ENCODE measurements around the gene ZNF70.

Gene ZNF70

DNA sequence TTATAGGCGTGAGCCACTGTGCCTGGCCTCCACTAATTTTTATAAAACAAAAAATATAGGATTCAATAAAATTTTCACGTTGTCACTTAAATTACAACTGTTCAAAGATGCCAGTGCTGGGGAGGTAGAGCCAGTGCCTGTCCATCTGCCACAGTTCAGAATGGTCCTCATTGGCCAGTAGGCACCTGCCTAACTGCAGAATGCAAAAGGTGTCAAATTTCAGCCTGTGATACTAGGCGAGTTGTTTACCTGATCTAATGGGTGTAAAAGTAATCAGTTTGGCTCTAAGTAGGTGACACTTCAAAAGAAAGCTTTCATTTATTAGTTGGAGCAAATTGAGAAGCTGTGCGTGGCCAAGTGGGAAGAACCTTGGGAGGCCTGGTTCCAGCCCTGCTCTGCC, 38.2 kb upstream of the ZNF70 start:
- H3K4me3 ChIP-seq = no peak overlapping the region
- DNase-seq (ENCODE audit: low spot score) = peak; percentile 41
- TF ChIP-seq, protein P1, sequence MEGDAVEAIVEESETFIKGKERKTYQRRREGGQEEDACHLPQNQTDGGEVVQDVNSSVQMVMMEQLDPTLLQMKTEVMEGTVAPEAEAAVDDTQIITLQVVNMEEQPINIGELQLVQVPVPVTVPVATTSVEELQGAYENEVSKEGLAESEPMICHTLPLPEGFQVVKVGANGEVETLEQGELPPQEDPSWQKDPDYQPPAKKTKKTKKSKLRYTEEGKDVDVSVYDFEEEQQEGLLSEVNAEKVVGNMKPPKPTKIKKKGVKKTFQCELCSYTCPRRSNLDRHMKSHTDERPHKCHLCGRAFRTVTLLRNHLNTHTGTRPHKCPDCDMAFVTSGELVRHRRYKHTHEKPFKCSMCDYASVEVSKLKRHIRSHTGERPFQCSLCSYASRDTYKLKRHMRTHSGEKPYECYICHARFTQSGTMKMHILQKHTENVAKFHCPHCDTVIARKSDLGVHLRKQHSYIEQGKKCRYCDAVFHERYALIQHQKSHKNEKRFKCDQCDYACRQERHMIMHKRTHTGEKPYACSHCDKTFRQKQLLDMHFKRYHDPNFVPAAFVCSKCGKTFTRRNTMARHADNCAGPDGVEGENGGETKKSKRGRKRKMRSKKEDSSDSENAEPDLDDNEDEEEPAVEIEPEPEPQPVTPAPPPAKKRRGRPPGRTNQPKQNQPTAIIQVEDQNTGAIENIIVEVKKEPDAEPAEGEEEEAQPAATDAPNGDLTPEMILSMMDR (IDR thresholded peaks at IDR 0.05) = no peak
- no peak overlapping the region for H3K27ac ChIP-seq

DNA sequence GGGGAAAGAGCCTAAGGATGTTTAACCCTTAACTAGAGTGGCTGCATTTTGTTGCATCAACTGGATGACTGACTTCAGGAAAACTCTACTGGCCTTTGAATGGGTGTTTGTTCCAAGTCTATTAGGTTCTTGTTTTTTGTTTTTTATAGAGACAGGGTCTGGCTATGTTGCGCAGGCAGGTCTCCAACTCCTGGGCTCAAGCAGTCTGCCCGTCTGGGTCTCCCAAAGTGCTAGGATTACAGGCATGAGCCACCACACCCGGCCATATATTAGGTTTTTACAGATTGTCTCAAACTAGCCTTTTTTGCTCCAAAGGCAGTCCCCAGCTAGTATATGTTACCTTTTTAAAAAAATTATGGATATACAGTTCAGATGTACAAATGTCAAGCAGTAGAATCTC, 37.0 kb upstream of the ZNF70 start:
- peak overlapping the region; percentile 96 for H3K4me3 ChIP-seq
- H3K27ac ChIP-seq = peak overlapping the region in 1 of 2 donors; percentile 100
- peak; percentile 68 for DNase-seq (ENCODE audit: low spot score)
- TF ChIP-seq, protein P1 (IDR thresholded peaks at IDR 0.05) = no peak

DNA sequence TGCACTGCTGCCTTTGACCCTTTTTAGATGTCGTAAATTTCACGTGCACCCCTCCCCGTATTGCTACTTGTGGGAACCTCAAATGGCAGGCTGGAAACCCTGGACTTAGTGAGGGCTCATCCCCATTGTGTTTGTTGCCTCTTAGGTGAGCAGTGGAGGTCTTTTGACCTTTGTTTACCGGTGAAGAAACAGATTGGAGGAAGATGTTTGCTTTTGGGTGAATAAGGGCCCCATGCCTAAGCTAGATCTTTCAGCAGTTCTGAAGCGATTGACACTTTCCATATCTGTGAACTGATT, 36.6 kb upstream of the ZNF70 start:
- Histone ChIP-seq H3K27ac (peak overlapping the region; percentile 98 to 100), H3K4me3 (peak overlapping the region; percentile 96)
- DNase-seq (ENCODE audit: low spot score) = no peak
- TF ChIP-seq, protein P1 (IDR thresholded peaks at IDR 0.05) = no peak

DNA sequence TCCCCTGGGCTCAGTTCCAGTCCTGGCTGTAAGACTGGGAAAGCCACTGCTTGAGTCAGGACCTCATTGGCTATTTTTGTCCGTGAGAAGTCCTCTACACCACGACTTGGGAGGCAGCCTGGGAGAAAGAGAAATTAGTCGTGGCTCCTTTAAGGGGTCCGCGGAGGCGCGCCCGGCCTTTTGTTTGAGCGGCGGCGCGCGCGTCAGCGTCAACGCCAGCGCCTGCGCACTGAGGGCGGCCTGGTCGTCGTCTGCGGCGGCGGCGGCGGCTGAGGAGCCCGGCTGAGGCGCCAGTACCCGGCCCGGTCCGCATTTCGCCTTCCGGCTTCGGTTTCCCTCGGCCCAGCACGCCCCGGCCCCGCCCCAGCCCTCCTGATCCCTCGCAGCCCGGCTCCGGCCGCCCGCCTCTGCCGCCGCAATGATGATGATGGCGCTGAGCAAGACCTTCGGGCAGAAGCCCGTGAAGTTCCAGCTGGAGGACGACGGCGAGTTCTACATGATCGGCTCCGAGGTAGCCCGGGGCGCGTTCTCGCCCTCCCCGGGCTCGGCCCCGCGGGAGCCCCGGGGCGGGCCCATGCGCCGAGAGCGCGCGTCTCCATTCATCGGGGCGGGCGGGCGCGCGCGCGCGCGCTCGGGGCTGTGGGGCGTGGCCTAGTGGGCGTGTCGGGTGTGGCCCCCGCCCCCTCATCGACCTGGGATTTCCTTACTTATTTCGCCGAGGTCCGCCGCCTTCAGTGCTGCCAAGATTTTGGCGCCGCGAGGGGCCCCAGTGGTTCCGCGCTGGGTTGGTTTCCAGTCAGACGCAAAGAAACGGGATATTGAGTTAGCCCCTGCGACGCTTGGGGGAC, 36.1 kb upstream of the ZNF70 start, which contains the start of gene SMARCB1:
Gene SMARCB1 (plus strand): TSS at position 215 of the 848 bp plus-strand sequence. CDS start 204 bp downstream, at position 419.
- TF ChIP-seq, protein P1 (IDR thresholded peaks at IDR 0.05) = no peak
- Histone ChIP-seq H3K4me3 (peak within 1 kb of the TSS; percentile 96), H3K27ac (peak within 1 kb of the TSS; percentile 98 to 100)
- DNase-seq (ENCODE audit: low spot score) = peak; percentile 94

DNA sequence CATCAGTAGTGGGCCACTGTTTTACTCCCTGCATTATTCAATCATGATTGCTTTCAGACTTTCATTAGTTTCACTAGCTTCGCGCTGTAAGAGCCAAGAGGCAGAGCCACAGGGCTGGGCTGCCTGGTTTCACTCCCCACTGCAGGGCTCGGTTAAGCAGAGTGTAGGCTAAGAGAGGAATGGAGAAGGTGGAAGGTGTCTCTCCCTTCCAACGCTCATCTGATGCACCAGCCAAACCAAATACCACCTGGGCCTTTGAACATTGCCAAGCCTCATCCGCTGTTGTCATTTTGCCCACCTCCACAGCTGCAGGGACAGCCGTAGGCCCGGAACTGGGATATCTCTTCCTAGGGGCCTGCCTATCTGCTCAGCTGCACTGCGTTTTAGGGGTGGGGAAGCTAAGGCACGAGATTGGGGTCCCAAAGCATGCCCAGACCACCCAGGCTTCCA, 35.4 kb upstream of the ZNF70 start:
- H3K4me3 ChIP-seq = peak overlapping the region; percentile 96
- no peak for DNase-seq (ENCODE audit: low spot score)
- peak overlapping the region; percentile 98 to 100 for H3K27ac ChIP-seq
- TF ChIP-seq, protein P1 (IDR thresholded peaks at IDR 0.05) = no peak

DNA sequence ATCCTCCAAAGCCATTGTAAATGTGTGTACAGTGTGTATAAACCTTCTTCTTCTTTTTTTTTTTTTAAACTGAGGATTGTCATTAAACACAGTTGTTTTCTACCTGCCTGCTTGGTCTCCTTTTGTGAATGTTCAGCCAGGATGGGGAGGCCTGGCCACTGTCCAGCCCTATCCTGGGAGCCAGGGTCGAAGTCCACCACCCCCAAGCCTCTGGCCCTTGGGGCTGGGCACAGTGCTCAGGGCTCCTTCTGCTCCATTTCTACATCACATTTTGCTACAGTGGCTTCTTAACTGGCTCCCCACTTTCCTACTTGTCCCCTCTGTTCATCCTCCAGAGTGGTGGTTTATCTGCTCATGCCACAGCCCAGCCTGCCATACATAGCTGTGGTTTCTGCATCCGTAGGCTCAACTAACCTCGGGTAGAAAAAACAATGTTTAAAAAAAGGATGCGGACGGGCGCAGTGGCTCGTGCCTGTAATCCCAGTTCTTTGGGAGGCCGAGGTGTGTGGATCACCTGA, 33.4 kb upstream of the ZNF70 start:
- TF ChIP-seq, protein P1 (IDR thresholded peaks at IDR 0.05) = no peak
- no peak for DNase-seq (ENCODE audit: low spot score)

More for the DNA sequence above, 33.4 kb upstream of the ZNF70 start:
- Histone ChIP-seq H3K27ac (no peak overlapping the region), H3K4me3 (no peak overlapping the region)

Measured in coronary artery (tissue), 2 donors.